ENCODE results near the gene CFAP92. TPM values are rescaled to one million over a fixed set of nuclear protein-coding genes. Genes with fewer than 3 reads are reported as not detected.

Gene CFAP92
- total and polyA plus RNA-seq, 2 donors = 2.0 to 10.0 TPM

GRCh38 chr3:128987302-128988100 lies 6.4 kb downstream of the CFAP92 start:
- Histone ChIP-seq H3K36me3 (ENCODE audit: control insufficient read depth in 2 of 2, insufficient read depth in 2 of 2, low read length in 1 of 2) (peaks cover 0 to 4% of the 10 kb centered on the region in 2 donors), H3K4me1 (ENCODE audit: control insufficient read depth in 2 of 2, insufficient read depth in 2 of 2, low read length in 2 of 2) (peaks cover 3 to 15% of the 10 kb centered on the region in 2 donors), H3K27ac (ENCODE audit: low read depth in 1 of 2, low read length in 1 of 2) (no peak overlapping the region), H3K9me3 (ENCODE audit: control insufficient read depth in 2 of 2, insufficient read depth in 1 of 2, low read length in 1 of 2) (no peaks in the 10 kb centered on the region), H3K27me3 (ENCODE audit: control insufficient read depth in 2 of 2, insufficient read depth in 1 of 2, low read length in 1 of 2) (no peaks in the 10 kb centered on the region), H3K4me3 (ENCODE audit: low read length in 2 of 2) (no peak overlapping the region)
- WGBS = 95% methylated on average over 15 of the region's 15 CpGs
- DNase-seq (ENCODE audit: low read depth in 6 of 9, low spot score in 9 of 9) = no peak

- Histone ChIP-seq H3K27ac (ENCODE audit: low read depth in 1 of 2, low read length in 1 of 2) (no peak overlapping the region), H3K4me1 (ENCODE audit: control insufficient read depth in 2 of 2, insufficient read depth in 2 of 2, low read length in 2 of 2) (peaks cover 0 to 13% of the 10 kb centered on the region in 2 donors), H3K27me3 (ENCODE audit: control insufficient read depth in 2 of 2, insufficient read depth in 1 of 2, low read length in 1 of 2) (no peaks in the 10 kb centered on the region), H3K36me3 (ENCODE audit: control insufficient read depth in 2 of 2, insufficient read depth in 2 of 2, low read length in 1 of 2) (peaks cover 0 to 4% of the 10 kb centered on the region in 2 donors), H3K4me3 (ENCODE audit: low read length in 2 of 2) (no peak overlapping the region), H3K9me3 (ENCODE audit: control insufficient read depth in 2 of 2, insufficient read depth in 1 of 2, low read length in 1 of 2) (no peaks in the 10 kb centered on the region)
- WGBS = 89% methylated on average over 3 of the region's 3 CpGs
- no peak for DNase-seq (ENCODE audit: low read depth in 6 of 9, low spot score in 9 of 9)
These were observed 9.3 kb downstream of the CFAP92 start for GRCh38 chr3:128984596-128984995.

GRCh38 chr3:128983293-128984069 lies 10.4 kb downstream of the CFAP92 start:
- Histone ChIP-seq H3K4me3 (ENCODE audit: low read length in 2 of 2) (no peak overlapping the region), H3K4me1 (ENCODE audit: control insufficient read depth in 2 of 2, insufficient read depth in 2 of 2, low read length in 2 of 2) (peaks cover 0 to 10% of the 10 kb centered on the region in 2 donors), H3K9me3 (ENCODE audit: control insufficient read depth in 2 of 2, insufficient read depth in 1 of 2, low read length in 1 of 2) (no peaks in the 10 kb centered on the region), H3K27ac (ENCODE audit: low read depth in 1 of 2, low read length in 1 of 2) (no peak overlapping the region), H3K36me3 (ENCODE audit: control insufficient read depth in 2 of 2, insufficient read depth in 2 of 2, low read length in 1 of 2) (peaks cover 0 to 4% of the 10 kb centered on the region in 2 donors), H3K27me3 (ENCODE audit: control insufficient read depth in 2 of 2, insufficient read depth in 1 of 2, low read length in 1 of 2) (no peaks in the 10 kb centered on the region)
- WGBS = 98% methylated on average over 9 of the region's 9 CpGs
- DNase-seq (ENCODE audit: low read depth in 6 of 9, low spot score in 9 of 9) = no peak

DNA sequence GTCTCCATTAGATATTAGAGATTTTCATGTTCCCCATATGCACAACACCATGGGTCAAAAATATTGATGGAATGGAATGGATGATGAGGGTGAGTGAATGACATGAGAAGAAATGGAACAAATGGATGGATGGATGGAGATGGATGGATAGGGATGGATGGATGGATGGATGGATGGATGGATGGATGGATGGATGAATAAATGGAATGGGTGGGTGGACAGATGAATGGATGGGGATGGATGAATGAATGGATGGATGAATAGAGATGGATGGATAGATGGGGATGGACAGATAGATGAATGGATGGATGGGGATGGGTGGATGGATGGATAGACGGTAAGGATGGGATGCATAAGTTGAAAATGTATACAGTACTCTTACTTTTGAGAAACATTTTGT lies 18.6 kb downstream of the CFAP92 start:
- WGBS = 98% methylated on average over 1 of the region's 1 CpG
- peaks cover 0 to 7% of the 10 kb centered on the region in 2 donors for H3K36me3 ChIP-seq (ENCODE audit: control insufficient read depth in 2 of 2, insufficient read depth in 2 of 2, low read length in 1 of 2)
- no peak for DNase-seq (ENCODE audit: low read depth in 6 of 9, low spot score in 9 of 9)
- no peak overlapping the region for H3K4me3 ChIP-seq (ENCODE audit: low read length in 2 of 2)
- H3K27ac ChIP-seq (ENCODE audit: low read depth in 1 of 2, low read length in 1 of 2) = no peak overlapping the region
- no peaks in the 10 kb centered on the region for H3K27me3 ChIP-seq (ENCODE audit: control insufficient read depth in 2 of 2, insufficient read depth in 1 of 2, low read length in 1 of 2)
- no peaks in the 10 kb centered on the region for H3K9me3 ChIP-seq (ENCODE audit: control insufficient read depth in 2 of 2, insufficient read depth in 1 of 2, low read length in 1 of 2)
- no peaks in the 10 kb centered on the region for H3K4me1 ChIP-seq (ENCODE audit: control insufficient read depth in 2 of 2, insufficient read depth in 2 of 2, low read length in 2 of 2)

DNA sequence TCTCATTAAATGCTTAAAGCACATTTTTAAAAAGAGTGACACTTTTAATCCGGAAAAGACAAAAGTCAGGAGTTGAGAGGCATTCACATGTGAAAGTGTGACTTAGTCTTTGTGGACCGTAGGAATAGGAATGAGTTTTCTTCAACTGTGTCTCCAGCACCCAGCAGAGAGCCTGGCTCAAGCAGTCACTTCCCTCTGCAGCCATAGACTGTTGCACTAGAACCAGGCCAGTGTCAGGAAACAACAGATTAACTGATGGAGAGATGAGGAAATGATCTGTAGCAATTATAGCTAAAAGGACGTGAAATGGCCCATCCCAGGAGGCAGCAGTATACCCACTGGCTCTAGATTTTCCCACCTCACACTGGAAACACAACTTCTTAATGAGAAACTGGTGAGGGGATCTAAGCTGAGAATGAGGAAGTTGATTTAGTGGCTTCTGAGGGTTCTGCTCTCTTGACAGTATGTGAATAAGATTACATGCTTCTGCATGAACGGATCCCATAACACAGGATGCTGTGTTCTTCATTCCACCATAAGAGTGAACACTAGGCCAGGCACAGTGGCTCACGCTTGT lies 19.8 kb downstream of the CFAP92 start:
- DNase-seq (ENCODE audit: low read depth in 6 of 9, low spot score in 9 of 9) = peak in 1 of 9 donors; percentile 24
- H3K4me1 ChIP-seq (ENCODE audit: control insufficient read depth in 2 of 2, insufficient read depth in 2 of 2, low read length in 2 of 2) = peaks cover 0 to 4% of the 10 kb centered on the region in 2 donors
- H3K27ac ChIP-seq (ENCODE audit: low read depth in 1 of 2, low read length in 1 of 2) = no peak overlapping the region
- no peak overlapping the region for H3K4me3 ChIP-seq (ENCODE audit: low read length in 2 of 2)
- no peaks in the 10 kb centered on the region for H3K27me3 ChIP-seq (ENCODE audit: control insufficient read depth in 2 of 2, insufficient read depth in 1 of 2, low read length in 1 of 2)
- H3K9me3 ChIP-seq (ENCODE audit: control insufficient read depth in 2 of 2, insufficient read depth in 1 of 2, low read length in 1 of 2) = no peaks in the 10 kb centered on the region
- WGBS = 51% methylated on average over 5 of the region's 5 CpGs
- peaks cover 0 to 14% of the 10 kb centered on the region in 2 donors for H3K36me3 ChIP-seq (ENCODE audit: control insufficient read depth in 2 of 2, insufficient read depth in 2 of 2, low read length in 1 of 2)

- Histone ChIP-seq H3K4me3 (ENCODE audit: low read length in 2 of 2) (no peak overlapping the region), H3K4me1 (ENCODE audit: control insufficient read depth in 2 of 2, insufficient read depth in 2 of 2, low read length in 2 of 2) (peaks cover 0 to 4% of the 10 kb centered on the region in 2 donors), H3K36me3 (ENCODE audit: control insufficient read depth in 2 of 2, insufficient read depth in 2 of 2, low read length in 1 of 2) (peaks cover 0 to 10% of the 10 kb centered on the region in 2 donors), H3K27ac (ENCODE audit: low read depth in 1 of 2, low read length in 1 of 2) (no peak overlapping the region), H3K9me3 (ENCODE audit: control insufficient read depth in 2 of 2, insufficient read depth in 1 of 2, low read length in 1 of 2) (no peaks in the 10 kb centered on the region), H3K27me3 (ENCODE audit: control insufficient read depth in 2 of 2, insufficient read depth in 1 of 2, low read length in 1 of 2) (no peaks in the 10 kb centered on the region)
- peak in 2 of 9 donors; percentile 18 to 35 for DNase-seq (ENCODE audit: low read depth in 6 of 9, low spot score in 9 of 9)
- 81% methylated on average over 6 of the region's 6 CpGs for WGBS
These were observed 22.3 kb downstream of the CFAP92 start for GRCh38 chr3:128971421-128972100.

DNA sequence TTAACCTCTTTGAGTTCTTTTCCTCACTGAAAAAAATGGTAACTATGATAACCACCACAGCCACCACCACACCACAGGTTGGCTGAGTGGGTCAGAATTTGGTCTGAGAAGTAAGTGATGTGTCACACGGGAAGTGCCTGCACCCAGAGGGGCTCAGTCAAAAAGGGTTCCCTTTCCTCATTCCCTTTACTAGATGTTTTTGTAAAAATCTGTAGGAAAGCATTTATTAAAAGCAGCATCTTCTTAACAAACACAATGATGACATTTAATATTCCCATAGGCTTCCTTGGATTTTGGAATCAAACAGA lies 23.2 kb downstream of the CFAP92 start:
- no peak for DNase-seq (ENCODE audit: low read depth in 6 of 9, low spot score in 9 of 9)
- H3K4me3 ChIP-seq (ENCODE audit: low read length in 2 of 2) = no peak overlapping the region
- peaks cover 4 to 7% of the 10 kb centered on the region in 2 donors for H3K36me3 ChIP-seq (ENCODE audit: control insufficient read depth in 2 of 2, insufficient read depth in 2 of 2, low read length in 1 of 2)
- no peak overlapping the region for H3K27ac ChIP-seq (ENCODE audit: low read depth in 1 of 2, low read length in 1 of 2)
- H3K27me3 ChIP-seq (ENCODE audit: control insufficient read depth in 2 of 2, insufficient read depth in 1 of 2, low read length in 1 of 2) = no peaks in the 10 kb centered on the region
- no peaks in the 10 kb centered on the region for H3K9me3 ChIP-seq (ENCODE audit: control insufficient read depth in 2 of 2, insufficient read depth in 1 of 2, low read length in 1 of 2)
- WGBS = 75% methylated on average over 1 of the region's 1 CpG
- peaks cover 0 to 4% of the 10 kb centered on the region in 2 donors for H3K4me1 ChIP-seq (ENCODE audit: control insufficient read depth in 2 of 2, insufficient read depth in 2 of 2, low read length in 2 of 2)

GRCh38 chr3:128969993-128970739 lies 23.7 kb downstream of the CFAP92 start:
- DNase-seq (ENCODE audit: low read depth in 6 of 9, low spot score in 9 of 9) = peak in 6 of 9 donors; percentile 59 to 80 (median 67)
- 23% methylated on average over 12 of the region's 12 CpGs for WGBS

More at GRCh38 chr3:128969993-128970739, 23.7 kb downstream of the CFAP92 start:
- peaks cover 4 to 7% of the 10 kb centered on the region in 2 donors for H3K36me3 ChIP-seq (ENCODE audit: control insufficient read depth in 2 of 2, insufficient read depth in 2 of 2, low read length in 1 of 2)
- H3K9me3 ChIP-seq (ENCODE audit: control insufficient read depth in 2 of 2, insufficient read depth in 1 of 2, low read length in 1 of 2) = no peaks in the 10 kb centered on the region
- H3K4me3 ChIP-seq (ENCODE audit: low read length in 2 of 2) = no peak overlapping the region
- no peak overlapping the region for H3K27ac ChIP-seq (ENCODE audit: low read depth in 1 of 2, low read length in 1 of 2)
- H3K27me3 ChIP-seq (ENCODE audit: control insufficient read depth in 2 of 2, insufficient read depth in 1 of 2, low read length in 1 of 2) = no peaks in the 10 kb centered on the region
- H3K4me1 ChIP-seq (ENCODE audit: control insufficient read depth in 2 of 2, insufficient read depth in 2 of 2, low read length in 2 of 2) = peaks cover 0 to 4% of the 10 kb centered on the region in 2 donors

Measured in thymus (tissue), 11 donors.